NCI-H187 (cell line): ENCODE data around the gene CERS5.
"Not testable (repeated sequence)": the region's sequence is repeated elsewhere in the genome, so short reads cannot be mapped to it uniquely, and the experiment has no call there.

Source experiments
- DNase-seq, 2 experiments: peaks; one replicate each; lab custom pipeline; 2025; lab: John Stamatoyannopoulos, UW

Gene CERS5

DNA sequence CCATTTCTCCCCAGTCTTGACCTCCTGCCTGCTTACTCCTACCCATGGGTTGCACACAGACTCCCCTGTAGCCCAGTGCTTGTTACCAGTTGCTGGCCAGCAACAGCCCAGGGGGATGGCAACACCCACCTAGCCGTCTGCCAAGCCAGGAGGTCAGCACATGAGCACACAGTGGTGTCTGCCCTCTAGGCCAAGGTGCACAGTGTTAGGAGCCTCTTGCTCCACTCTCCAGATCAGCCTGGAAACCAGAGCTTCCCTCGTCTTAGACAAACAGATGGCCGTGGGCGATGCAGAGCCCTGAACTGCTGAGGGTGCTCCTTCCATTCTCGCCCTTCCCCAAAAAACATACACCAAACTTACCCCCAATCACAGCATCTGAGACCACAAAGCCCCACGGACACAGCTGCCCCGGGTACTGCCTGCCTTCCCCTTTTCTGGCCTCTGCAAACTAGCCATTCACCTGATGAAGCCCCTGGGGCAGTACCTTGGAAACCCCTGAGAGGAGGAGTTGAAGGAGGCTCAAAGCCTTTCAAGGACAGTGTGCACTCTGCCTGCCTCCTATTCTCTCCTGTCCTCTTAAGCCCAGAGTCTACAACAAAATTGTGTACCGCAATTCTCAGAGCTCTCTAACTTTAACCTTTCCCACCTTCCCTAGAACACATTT lies 64.4 kb downstream of the CERS5 start:
- DNase-seq: no peak

DNA sequence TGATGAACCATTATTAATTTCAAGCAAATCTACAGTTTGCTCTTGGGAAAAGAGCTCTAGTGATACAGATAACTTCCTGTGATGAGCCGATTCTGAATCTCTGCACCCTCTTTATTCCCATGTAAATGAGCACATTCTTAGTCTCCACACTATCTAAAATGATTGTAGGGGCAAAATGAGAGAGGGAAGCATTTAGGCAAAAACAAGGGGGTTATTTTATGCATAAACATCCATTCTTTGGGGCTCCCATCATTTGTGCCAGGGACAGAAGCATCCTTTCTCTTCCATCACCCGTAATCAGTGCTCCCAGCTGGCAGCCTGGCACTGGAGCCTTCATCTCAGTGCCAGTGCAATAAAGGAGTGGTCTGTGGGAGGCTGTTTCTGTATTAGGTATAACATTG lies 65.0 kb downstream of the CERS5 start:
- no peak for DNase-seq

DNA sequence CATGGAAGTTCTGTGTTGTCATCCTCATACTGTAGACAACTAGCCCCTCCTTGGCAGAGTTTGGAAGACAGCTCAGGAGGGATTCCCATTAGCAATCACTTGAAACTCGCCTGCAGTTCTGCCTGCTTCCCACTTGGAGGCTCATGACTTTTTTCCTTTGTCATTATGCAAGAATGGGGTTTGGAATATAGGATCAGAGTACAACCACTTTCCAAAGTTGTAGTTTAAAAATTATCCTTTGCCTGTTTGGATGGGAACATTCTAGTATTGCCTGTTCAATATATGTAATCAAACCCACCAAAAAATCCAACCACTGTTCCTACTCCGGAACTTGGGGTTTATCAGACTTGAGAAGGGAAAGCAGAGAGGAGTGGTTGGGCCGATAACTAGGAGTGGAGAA lies 65.5 kb downstream of the CERS5 start:
- no peak for DNase-seq

DNA sequence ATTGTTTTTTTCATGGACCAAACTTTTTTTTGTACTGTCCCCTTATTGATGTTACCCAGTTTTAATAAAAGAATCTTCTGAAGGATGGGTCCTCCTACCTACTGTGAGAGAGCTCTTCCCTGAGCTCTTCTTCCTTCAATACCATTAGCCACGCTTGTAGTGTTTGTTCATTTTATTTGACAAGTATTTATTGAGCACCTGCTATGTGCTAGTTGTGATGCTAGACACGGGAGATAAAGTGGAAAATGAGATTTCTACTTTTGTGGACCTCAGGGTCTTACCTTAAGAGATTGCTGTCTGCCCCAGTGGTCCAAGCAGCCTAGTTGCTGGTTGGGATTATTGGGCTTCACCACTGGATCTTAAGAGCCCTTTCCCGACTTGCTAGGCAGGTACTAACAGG lies 66.6 kb downstream of the CERS5 start:
- DNase-seq: no peak

DNA sequence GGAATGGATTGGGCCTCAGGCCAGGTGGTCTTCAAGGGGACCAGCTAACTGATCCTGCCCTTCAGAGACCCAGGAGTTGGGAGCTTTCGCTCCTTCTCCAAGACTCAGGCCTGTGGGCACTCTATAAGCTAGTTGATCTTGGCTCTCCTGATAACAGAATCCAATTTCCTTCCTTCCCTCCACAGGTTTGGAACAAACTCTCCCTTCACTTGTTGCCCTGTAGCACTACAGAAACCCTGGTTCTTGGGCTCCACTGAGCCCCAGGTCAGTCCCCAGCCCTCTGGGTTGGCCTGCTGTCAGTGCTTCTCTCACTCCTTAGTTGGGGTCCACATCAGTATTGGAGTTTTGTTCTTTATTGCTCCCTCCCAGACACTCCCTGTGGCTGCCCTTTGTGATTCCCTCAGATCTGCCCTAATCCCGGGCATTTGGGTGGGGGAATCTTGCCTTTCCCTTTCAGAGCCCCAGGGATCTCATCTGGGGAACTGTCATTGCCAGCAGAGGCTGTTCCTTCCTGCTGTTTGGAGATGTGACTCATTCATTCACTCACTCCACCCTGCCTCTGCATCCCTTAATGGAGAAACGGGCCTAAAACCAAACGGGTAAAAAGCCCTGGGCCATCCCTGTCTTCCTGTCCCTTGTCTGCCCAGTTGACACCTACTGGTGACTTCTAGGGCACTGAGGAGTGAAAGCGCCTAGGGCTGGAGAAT lies 67.7 kb downstream of the CERS5 start:
- DNase-seq: no peak

DNA sequence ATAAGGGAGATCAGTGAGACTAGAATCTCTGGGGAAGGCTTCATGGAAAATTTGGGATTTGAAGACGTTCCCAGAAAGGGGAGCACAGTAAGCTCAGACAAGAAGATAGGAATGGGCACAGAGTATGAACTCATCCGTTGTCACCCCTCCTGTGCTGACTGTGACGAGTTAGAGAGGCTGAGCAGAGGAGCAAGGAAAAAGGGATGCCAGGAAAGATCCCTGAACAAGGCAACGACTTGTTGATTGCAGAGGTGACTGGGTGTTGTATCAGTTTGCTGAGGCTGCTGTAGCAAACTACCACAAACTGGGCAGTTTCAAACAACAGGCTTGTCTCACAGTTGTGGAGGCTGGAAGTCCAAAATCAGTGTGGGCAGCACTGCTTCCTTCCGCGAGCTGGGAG lies 69.2 kb downstream of the CERS5 start:
- no peak for DNase-seq

DNA sequence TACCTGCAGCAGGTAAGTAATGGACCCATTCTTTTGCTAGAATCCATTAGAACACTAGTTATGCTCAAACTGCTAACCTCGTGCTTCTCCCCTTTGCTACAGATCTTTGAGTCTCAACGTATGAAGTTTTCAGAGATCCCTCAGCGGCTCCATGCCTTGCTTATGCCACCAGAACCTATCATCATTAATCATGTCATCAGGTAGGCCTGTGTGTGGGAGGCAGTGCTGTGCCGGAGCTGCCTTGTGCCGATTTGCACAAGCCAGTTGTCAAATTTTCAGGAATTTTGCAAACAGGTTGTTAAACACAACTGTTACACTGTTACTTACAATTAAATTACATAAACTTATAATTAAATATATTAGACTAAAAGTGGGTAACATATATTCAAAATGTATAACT lies 76.8 kb downstream of the CERS5 start:
- no peak for DNase-seq

DNA sequence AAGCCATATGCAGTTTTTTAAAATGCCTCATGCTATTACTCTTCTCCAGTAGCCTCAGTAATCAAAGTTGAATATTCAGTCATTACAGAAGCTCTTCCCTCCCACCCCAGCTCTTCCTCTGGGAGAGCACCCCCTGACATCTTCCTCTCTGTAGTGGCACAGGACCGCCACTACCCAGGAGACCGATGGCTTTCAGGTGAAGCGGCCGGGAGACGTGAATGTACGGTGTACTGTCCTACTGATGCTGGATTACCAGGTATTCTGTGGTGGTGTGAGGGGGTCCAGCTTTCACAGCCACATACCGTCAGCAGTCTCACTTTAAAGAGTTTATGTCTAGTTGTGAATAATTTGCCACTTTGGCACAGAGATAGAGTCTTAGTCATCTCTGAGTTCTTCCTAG lies 77.4 kb downstream of the CERS5 start:
- DNase-seq: no peak

DNA sequence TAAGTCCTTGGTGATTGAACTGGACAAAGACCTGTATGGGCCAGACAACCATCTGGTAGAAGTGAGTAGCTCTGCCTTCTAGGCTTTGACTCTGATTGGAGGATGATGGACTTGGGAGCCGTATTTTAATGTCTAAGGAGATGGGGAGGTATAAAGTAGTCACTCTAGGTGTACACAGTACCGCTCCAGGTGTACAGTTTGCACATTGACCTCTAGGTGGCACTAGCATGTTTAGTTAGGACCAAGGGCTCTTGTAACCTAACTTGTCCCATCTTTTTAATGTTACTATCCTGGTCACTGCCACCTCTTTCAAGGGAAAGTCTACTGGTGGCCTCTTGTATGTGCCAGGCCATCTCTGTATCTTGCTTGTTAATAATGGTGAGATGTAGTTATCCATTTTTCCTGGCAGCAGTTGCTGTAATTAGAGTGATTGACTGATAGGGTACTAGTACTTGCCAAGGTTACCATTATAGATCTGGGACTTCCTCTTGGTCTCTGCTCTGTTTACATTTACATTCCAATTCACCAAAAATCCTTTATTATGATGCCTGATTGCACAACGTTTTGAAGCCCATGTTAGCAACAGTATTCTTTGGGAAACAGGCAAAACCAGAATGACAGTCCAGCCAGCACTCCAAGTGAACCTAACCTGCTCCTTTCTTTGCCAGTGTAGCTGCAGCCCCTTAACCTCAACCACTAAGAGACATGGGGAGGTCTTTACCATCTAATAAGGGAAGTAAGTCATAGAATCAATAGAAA lies 78.4 kb downstream of the CERS5 start:
- peak in 1 of 2 experiments; percentile 60 for DNase-seq

DNA sequence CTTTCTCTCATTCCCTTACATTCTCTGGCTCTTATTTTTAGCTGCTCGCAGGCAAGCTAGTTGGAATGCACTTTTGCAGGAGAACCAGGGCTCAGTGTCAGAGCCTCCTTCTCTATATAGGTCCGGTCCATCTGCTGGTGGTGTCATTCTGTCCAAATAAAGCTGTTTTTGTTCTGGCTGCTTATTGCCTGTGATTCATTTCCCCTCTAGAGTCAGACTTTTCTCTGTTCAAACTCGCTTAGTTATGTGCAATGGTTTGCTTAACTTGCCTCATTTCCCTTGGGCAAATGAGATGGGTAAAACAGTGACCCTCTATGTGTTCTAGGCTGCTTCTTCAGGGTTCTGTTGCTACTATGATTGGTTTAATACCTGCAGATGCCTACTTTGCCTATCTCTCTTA lies 79.2 kb downstream of the CERS5 start:
- no peak for DNase-seq

DNA sequence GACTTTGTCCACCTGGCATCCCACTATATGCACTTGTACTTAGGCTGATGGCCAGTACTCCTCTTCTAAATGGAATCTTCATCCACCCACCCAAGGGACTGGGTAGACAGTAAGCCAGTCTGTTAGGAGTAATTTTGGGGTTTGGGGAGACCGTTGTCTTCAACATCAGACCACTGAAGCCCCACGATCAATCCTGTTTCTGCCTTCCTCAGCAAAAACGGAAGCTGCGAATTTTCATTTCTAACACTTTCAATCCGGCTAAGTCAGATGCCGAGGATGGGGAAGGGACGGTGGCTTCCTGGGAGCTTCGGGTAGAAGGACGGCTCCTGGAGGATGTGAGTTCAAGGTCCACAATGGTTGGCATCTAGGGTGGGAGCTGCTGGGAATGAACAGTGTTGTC lies 80.0 kb downstream of the CERS5 start:
- DNase-seq: no peak

DNA sequence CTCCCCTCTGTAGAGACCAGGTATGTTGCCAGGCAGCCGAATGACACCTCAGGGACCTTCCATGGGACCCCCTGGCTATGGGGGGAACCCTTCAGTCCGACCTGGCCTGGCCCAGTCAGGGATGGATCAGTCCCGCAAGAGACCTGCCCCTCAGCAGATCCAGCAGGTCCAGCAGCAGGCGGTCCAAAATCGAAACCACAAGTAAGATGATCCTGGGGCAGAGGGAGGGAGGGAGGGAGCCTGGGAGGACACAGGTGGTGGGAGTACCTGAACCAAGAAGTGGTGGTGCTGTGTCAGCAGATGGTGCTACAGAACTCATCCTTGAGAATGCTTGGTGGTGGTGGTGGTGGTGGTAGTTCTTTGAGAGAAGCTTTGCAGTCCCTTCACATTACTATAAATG lies 81.0 kb downstream of the CERS5 start:
- no peak for DNase-seq

DNA sequence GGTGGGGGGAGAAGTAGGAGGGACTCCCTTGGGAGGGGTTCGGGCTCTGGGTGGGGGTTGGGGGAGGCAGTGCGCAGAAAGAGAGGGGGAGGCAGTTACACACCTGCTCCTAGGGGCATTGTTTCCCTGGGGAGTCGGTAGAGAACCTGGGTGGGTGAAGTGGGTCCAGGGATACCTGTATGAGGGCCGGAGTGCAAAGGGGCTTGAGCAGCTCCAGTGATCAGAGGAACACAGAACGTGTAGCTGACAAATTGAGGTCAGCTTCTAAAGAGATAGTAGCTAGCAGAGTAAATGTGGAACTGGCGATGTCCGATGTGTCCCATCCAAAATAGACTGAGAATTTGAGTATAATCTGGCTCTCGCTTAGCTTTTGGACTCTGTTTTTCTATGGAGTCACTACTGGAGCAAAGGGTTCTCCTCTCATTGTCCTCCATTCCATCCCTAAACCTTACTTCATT lies 81.5 kb downstream of the CERS5 start:
- DNase-seq: no peak

DNA sequence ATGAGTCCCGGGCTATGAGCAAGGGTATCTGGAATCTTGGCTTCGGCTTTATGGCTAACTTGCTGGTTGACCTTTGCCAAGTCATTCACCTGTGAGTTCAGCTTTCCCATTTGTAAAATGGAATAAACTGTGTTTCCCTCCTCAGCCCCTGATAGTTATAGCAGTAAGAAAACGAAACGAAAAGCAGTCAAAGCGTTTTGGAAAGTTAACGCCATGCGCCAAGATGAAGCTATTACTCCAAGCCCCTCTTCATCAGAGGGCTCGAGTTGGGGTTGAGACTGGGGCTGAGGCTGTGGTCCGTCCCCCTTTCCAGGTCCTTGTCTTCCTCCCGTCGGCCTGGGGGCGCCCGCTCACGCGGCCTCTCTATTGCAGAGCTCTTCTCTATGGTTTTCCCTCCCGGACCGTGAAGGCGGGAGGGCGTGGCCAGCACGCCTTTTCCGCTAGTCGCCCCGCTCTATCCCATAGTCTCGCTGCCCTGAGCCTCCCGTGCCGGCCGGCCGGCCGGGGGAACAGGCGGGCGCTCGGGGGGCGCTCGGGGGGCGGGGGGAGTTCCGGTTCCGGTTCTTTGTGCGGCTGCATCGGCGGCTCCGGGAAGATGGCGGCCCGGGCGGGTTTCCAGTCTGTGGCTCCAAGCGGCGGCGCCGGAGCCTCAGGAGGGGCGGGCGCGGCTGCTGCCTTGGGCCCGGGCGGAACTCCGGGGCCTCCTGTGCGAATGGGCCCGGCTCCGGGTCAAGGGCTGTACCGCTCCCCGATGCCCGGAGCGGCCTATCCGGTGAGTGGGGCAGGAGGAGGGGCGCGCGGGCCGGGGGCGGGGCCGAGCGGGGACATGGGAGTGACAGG lies 82.2 kb downstream of the CERS5 start, which contains the start of gene SMARCD1:
TSS of gene SMARCD1 (plus strand) at position 568 of the 840 bp plus-strand sequence. CDS start at position 596, 28 bp downstream.
- peak; percentile 81 to 92 for DNase-seq

DNA sequence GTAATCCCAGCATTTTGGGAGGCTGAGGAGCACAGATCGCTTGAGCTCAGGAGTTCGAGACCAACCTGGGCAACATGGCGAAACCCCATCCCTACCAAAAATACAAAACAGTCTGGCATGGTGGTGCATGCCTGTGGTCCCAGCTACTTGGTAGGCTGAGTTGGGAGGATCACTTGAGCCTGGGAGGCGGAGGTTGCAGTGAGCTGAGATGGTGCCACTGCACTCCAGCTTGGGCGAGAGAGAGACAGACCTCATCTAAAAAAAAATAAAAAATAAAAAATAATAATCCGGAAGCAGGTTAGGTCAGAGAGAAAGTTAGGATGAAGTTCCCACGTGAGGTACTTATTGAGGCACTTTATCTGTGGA lies 82.8 kb downstream of the CERS5 start:
- not testable (repeated sequence) for DNase-seq

DNA sequence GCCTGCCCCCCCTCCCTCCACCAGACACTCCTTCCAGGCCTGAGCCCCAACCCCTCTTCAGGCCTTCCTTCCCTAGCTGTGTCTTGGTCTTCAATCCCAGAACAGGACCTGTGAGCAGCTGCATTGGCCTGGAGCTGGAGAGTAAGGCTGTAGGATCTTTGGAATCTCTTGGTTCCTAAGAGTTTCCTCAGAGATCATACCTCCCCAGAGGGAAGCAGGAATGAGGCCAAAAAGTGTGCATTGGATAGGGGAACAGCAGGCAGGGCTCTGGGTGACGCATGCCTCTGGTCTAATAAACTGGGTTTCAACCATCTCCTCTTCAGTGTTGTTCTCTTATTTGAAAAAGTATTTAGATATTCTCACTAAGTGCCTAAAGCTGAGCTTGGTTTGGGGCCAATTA lies 83.9 kb downstream of the CERS5 start:
- DNase-seq: no peak

DNA sequence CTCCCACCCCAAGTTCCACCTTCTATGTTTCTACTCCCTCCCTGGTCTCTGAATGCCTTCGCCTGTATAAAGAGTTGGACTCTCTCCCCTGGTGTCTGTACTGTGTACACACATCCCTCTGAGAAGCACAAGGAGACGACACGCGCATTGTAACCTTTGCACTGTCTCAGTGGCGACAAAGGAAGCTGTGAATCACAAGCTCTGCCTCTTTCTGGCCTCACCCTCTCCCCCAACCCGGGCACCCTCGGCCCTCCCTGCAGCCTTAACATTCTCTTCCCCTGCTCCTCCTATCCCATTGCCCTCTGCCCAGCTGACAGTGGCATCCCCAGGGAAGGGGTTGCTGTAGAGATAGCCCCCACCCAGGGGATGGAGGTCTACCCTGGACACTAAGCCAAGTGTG lies 84.5 kb downstream of the CERS5 start:
- DNase-seq: no peak

DNA sequence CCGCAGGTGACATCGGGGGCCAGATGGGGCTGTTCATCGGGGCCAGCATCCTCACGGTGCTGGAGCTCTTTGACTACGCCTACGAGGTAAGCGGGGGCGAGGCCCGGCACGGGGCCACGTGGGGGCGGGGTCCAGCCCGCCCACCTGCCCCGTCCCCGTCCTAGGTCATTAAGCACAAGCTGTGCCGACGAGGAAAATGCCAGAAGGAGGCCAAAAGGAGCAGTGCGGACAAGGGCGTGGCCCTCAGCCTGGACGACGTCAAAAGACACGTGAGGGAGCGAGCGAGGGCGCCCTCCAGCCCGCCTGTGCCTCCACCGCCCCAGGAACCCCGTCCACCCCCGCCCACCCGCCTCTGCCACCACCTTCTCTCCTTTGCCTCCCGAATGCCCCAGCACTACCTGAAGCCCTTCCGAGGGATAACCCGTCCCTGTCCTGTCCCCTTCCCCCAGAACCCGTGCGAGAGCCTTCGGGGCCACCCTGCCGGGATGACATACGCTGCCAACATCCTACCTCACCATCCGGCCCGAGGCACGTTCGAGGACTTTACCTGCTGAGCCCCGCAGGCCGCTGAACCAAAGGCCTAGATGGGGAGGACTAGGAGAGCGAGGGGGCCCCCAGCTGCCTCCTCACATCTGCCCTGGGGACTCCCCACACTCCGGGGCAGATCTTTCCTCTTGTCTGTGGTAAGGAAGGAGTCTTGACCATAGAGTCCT lies 85.9 kb downstream of the CERS5 start:
- no peak for DNase-seq

DNA sequence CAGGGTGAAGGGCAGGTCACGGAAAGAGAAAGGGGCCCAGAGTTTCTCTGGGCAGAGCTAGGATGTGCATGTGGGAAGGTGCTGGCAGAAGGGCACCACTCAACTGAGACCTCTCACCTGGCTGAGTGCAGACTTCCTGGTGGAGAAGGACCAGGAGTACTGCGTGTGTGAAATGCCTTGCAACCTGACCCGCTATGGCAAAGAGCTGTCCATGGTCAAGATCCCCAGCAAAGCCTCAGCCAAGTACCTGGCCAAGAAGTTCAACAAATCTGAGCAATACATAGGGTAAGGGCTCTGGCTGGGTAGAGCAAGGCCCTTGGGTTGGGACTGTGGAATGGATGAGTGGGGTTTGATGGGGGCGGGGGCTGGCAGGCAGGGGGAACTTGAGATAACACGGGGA lies 87.4 kb downstream of the CERS5 start:
- no peak for DNase-seq
